Measurements from ENCODE around the gene GPATCH2L. TPM values are rescaled to one million over a fixed set of nuclear protein-coding genes. Genes with fewer than 3 reads are reported as not detected.

The GPATCH2L gene
- total RNA-seq (10 to 100 TPM; 47.3 to 69.5 TPM), polyA plus RNA-seq (ENCODE audit: insufficient read length in 2 of 2) (10 to 100 TPM; 21.3 to 39.4 TPM)
- long read RNA-seq, donor 1, full-length matches to known transcripts, result 5 of 5 reads
- long read RNA-seq, donor 1, partial matches to known transcripts, result 0 of 5 reads
- long read RNA-seq, donor 1, other reads (novel, unspliced or antisense), result 0 of 5 reads
- long read RNA-seq, donor 2, partial matches to known transcripts, result 0 of 1 reads
- long read RNA-seq, donor 2, other reads (novel, unspliced or antisense), result 0 of 1 reads
- long read RNA-seq, donor 3, full-length matches to known transcripts, result 5 of 5 reads
- long read RNA-seq, donor 3, partial matches to known transcripts, result 0 of 5 reads
- long read RNA-seq, donor 3, other reads (novel, unspliced or antisense), result 0 of 5 reads
- long read RNA-seq, donor 4, full-length matches to known transcripts, result 2 of 2 reads
- long read RNA-seq, donor 4, partial matches to known transcripts, result 0 of 2 reads
- long read RNA-seq, donor 4, other reads (novel, unspliced or antisense), result 0 of 2 reads

- peak within 1 kb of the TSS; percentile 83 for H3K27ac ChIP-seq (ENCODE audit: low read depth, low read length)
- DNase-seq (ENCODE audit: low read depth in 4 of 6, low spot score in 6 of 6), result peak; percentile 80 to 98 (median 92)
- no peaks in the 10 kb centered on the region for H3K9me3 ChIP-seq (ENCODE audit: control insufficient read depth, insufficient read depth, low read length)
- H3K36me3 ChIP-seq (ENCODE audit: control insufficient read depth, insufficient read depth, low read length), result peaks cover 8% of the 10 kb centered on the region
- under 1% methylated on average over 40 of the region's 43 CpGs for WGBS (ENCODE audit: insufficient coverage)
- peaks cover 7% of the 10 kb centered on the region for H3K4me1 ChIP-seq (ENCODE audit: control insufficient read depth, insufficient read depth, low read length)
- peak within 1 kb of the TSS; percentile 96 for H3K4me3 ChIP-seq (ENCODE audit: low read depth, low read length)
- H3K27me3 ChIP-seq (ENCODE audit: control insufficient read depth, insufficient read depth, low read length), result peaks cover 3% of the 10 kb centered on the region
Measured at GRCh38 chr14:76151398-76152332, at the start of gene GPATCH2L. TSS of gene GPATCH2L (plus strand) at chr14:76151922. CDS start at chr14:76154364, 2,442 bp downstream.

GRCh38 chr14:76104802-76105355 is 46.8 kb upstream of the GPATCH2L start:
- WGBS (ENCODE audit: insufficient coverage), result 75% methylated on average over 8 of the region's 8 CpGs
- Histone ChIP-seq H3K4me1 (ENCODE audit: control insufficient read depth, insufficient read depth, low read length) (peaks cover 13% of the 10 kb centered on the region), H3K4me3 (ENCODE audit: low read depth, low read length) (no peak overlapping the region), H3K27ac (ENCODE audit: low read depth, low read length) (no peak overlapping the region), H3K9me3 (ENCODE audit: control insufficient read depth, insufficient read depth, low read length) (no peaks in the 10 kb centered on the region), H3K36me3 (ENCODE audit: control insufficient read depth, insufficient read depth, low read length) (no peaks in the 10 kb centered on the region), H3K27me3 (ENCODE audit: control insufficient read depth, insufficient read depth, low read length) (peaks cover 2% of the 10 kb centered on the region)
- no peak for DNase-seq (ENCODE audit: low read depth in 4 of 6, low spot score in 6 of 6)

GRCh38 chr14:76106188-76106587 is 45.5 kb upstream of the GPATCH2L start:
- H3K27ac ChIP-seq (ENCODE audit: low read depth, low read length), result no peak overlapping the region
- no peaks in the 10 kb centered on the region for H3K9me3 ChIP-seq (ENCODE audit: control insufficient read depth, insufficient read depth, low read length)
- no peak for DNase-seq (ENCODE audit: low read depth in 4 of 6, low spot score in 6 of 6)
- no peaks in the 10 kb centered on the region for H3K27me3 ChIP-seq (ENCODE audit: control insufficient read depth, insufficient read depth, low read length)
- H3K4me1 ChIP-seq (ENCODE audit: control insufficient read depth, insufficient read depth, low read length), result peaks cover under 1% of the 10 kb centered on the region
- no peak overlapping the region for H3K4me3 ChIP-seq (ENCODE audit: low read depth, low read length)
- WGBS (ENCODE audit: insufficient coverage), result 63% methylated on average over 1 of the region's 2 CpGs
- H3K36me3 ChIP-seq (ENCODE audit: control insufficient read depth, insufficient read depth, low read length), result no peaks in the 10 kb centered on the region

GRCh38 chr14:76109087-76109880 is 42.4 kb upstream of the GPATCH2L start:
- 85% methylated on average over 13 of the region's 14 CpGs for WGBS (ENCODE audit: insufficient coverage)
- Histone ChIP-seq H3K4me3 (ENCODE audit: low read depth, low read length) (no peak overlapping the region), H3K36me3 (ENCODE audit: control insufficient read depth, insufficient read depth, low read length) (no peaks in the 10 kb centered on the region), H3K4me1 (ENCODE audit: control insufficient read depth, insufficient read depth, low read length) (peaks cover 6% of the 10 kb centered on the region), H3K27ac (ENCODE audit: low read depth, low read length) (no peak overlapping the region), H3K27me3 (ENCODE audit: control insufficient read depth, insufficient read depth, low read length) (no peaks in the 10 kb centered on the region), H3K9me3 (ENCODE audit: control insufficient read depth, insufficient read depth, low read length) (no peaks in the 10 kb centered on the region)
- DNase-seq (ENCODE audit: low read depth in 4 of 6, low spot score in 6 of 6), result no peak

- H3K4me3 ChIP-seq (ENCODE audit: low read depth, low read length), result no peak overlapping the region
- no peaks in the 10 kb centered on the region for H3K36me3 ChIP-seq (ENCODE audit: control insufficient read depth, insufficient read depth, low read length)
- no peaks in the 10 kb centered on the region for H3K9me3 ChIP-seq (ENCODE audit: control insufficient read depth, insufficient read depth, low read length)
- peaks cover 15% of the 10 kb centered on the region for H3K4me1 ChIP-seq (ENCODE audit: control insufficient read depth, insufficient read depth, low read length)
- H3K27me3 ChIP-seq (ENCODE audit: control insufficient read depth, insufficient read depth, low read length), result peaks cover 4% of the 10 kb centered on the region
- no peak overlapping the region for H3K27ac ChIP-seq (ENCODE audit: low read depth, low read length)
- WGBS (ENCODE audit: insufficient coverage), result 62% methylated on average over 21 of the region's 22 CpGs
- peak in 1 of 6 donors; percentile 44 for DNase-seq (ENCODE audit: low read depth in 4 of 6, low spot score in 6 of 6)
Measured at GRCh38 chr14:76112889-76113624, 38.7 kb upstream of the GPATCH2L start.

GRCh38 chr14:76113691-76114090 is 38.0 kb upstream of the GPATCH2L start:
- peaks cover 4% of the 10 kb centered on the region for H3K27me3 ChIP-seq (ENCODE audit: control insufficient read depth, insufficient read depth, low read length)
- DNase-seq (ENCODE audit: low read depth in 4 of 6, low spot score in 6 of 6), result no peak
- peaks cover 19% of the 10 kb centered on the region for H3K4me1 ChIP-seq (ENCODE audit: control insufficient read depth, insufficient read depth, low read length)
- no peak overlapping the region for H3K27ac ChIP-seq (ENCODE audit: low read depth, low read length)
- 62% methylated on average over 8 of the region's 8 CpGs for WGBS (ENCODE audit: insufficient coverage)
- H3K9me3 ChIP-seq (ENCODE audit: control insufficient read depth, insufficient read depth, low read length), result no peaks in the 10 kb centered on the region
- no peak overlapping the region for H3K4me3 ChIP-seq (ENCODE audit: low read depth, low read length)
- H3K36me3 ChIP-seq (ENCODE audit: control insufficient read depth, insufficient read depth, low read length), result no peaks in the 10 kb centered on the region

GRCh38 chr14:76115010-76115422 is 36.7 kb upstream of the GPATCH2L start:
- no peaks in the 10 kb centered on the region for H3K9me3 ChIP-seq (ENCODE audit: control insufficient read depth, insufficient read depth, low read length)
- DNase-seq (ENCODE audit: low read depth in 4 of 6, low spot score in 6 of 6), result no peak
- no CpG with 5 or more reads among the region's 2 CpGs for WGBS (ENCODE audit: insufficient coverage)

GRCh38 chr14:76117789-76118484 is 33.8 kb upstream of the GPATCH2L start:
- no peak overlapping the region for H3K4me3 ChIP-seq (ENCODE audit: low read depth, low read length)
- peaks cover 18% of the 10 kb centered on the region for H3K4me1 ChIP-seq (ENCODE audit: control insufficient read depth, insufficient read depth, low read length)
- WGBS (ENCODE audit: insufficient coverage), result 42% methylated on average over 8 of the region's 16 CpGs
- DNase-seq (ENCODE audit: low read depth in 4 of 6, low spot score in 6 of 6), result peak in 2 of 6 donors; percentile 51 to 86
- H3K36me3 ChIP-seq (ENCODE audit: control insufficient read depth, insufficient read depth, low read length), result no peaks in the 10 kb centered on the region
- peaks cover 4% of the 10 kb centered on the region for H3K27me3 ChIP-seq (ENCODE audit: control insufficient read depth, insufficient read depth, low read length)
- H3K9me3 ChIP-seq (ENCODE audit: control insufficient read depth, insufficient read depth, low read length), result no peaks in the 10 kb centered on the region
- H3K27ac ChIP-seq (ENCODE audit: low read depth, low read length), result no peak overlapping the region

More at GRCh38 chr14:76115010-76115422, 36.7 kb upstream of the GPATCH2L start:
- Histone ChIP-seq H3K27me3 (ENCODE audit: control insufficient read depth, insufficient read depth, low read length) (peaks cover 4% of the 10 kb centered on the region), H3K4me1 (ENCODE audit: control insufficient read depth, insufficient read depth, low read length) (peaks cover 19% of the 10 kb centered on the region), H3K27ac (ENCODE audit: low read depth, low read length) (no peak overlapping the region), H3K4me3 (ENCODE audit: low read depth, low read length) (no peak overlapping the region), H3K36me3 (ENCODE audit: control insufficient read depth, insufficient read depth, low read length) (no peaks in the 10 kb centered on the region)
